Fibroblast of skin of abdomen (primary cell): ENCODE data around the gene TFAP2D. TPM values are rescaled to one million over a fixed set of nuclear protein-coding genes. Genes with fewer than 3 reads are reported as not detected.
A peak's percentile ranks its signal among the peaks of the same experiment; 100 is the strongest.

Experiments
- DNase-seq: peaks from one replicate; pipeline ENCODE4 v3.0.0-alpha.2; 2013
- polyA plus RNA-seq, 2 experiments: library from polyadenylated mRNA; unstranded; fragments of 120-200 nt; gene quantifications; one replicate each; pipeline ENCODE4 v1.2.1, GENCODE V29; 2013; ENCODE audit not compliant: insufficient read length in 2 of 2

Gene TFAP2D
- not detected for polyA plus RNA-seq (2013, experiment 1 of 2; ENCODE audit: insufficient read length)
- polyA plus RNA-seq (2013, experiment 2 of 2; ENCODE audit: insufficient read length): not detected

GRCh38 chr6:50713226-50713625 lies at the start of gene TFAP2D:
TSS of gene TFAP2D (plus strand) at chr6:50713526. CDS start at chr6:50714056, 530 bp downstream.
- no peak for DNase-seq

- DNase-seq: no peak
Measured at GRCh38 chr6:50663806-50664205, 49.5 kb upstream of the TFAP2D start.

GRCh38 chr6:50666089-50666488 lies 47.2 kb upstream of the TFAP2D start:
- DNase-seq: no peak

DNA sequence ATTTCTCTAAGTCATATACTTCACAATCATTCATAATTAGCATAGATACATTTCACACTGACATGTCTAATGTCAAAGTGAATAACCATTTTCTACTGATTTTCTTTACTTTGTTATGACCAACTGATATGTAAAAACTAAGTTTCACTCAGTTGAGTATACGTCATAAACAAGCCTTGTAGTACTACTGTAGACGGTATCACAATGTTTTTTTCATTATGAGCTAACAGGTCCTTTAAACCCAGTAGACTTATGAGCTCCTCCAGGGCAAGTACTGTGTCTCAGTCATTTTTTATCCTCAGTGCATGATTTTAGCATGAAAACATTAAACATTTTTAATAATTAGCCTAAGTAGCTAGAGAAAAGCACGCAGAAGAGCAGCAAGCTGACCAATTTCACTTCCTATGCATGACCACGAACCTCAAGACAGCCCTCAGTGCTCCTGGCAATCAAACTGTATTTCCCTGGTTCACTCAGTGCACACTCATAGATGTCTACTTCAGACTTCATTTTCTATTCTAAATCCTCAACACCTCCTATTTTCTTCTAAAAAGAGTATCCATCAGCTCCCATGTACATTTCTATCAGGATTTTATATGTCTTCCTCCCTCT lies 32.0 kb upstream of the TFAP2D start:
- no peak for DNase-seq

- DNase-seq: no peak
Measured at GRCh38 chr6:50689210-50689609, 24.1 kb upstream of the TFAP2D start.

GRCh38 chr6:50691814-50692495 lies 21.4 kb upstream of the TFAP2D start:
- no peak for DNase-seq

- peak; percentile 5 for DNase-seq
Measured at GRCh38 chr6:50698546-50698945, 14.8 kb upstream of the TFAP2D start.

DNA sequence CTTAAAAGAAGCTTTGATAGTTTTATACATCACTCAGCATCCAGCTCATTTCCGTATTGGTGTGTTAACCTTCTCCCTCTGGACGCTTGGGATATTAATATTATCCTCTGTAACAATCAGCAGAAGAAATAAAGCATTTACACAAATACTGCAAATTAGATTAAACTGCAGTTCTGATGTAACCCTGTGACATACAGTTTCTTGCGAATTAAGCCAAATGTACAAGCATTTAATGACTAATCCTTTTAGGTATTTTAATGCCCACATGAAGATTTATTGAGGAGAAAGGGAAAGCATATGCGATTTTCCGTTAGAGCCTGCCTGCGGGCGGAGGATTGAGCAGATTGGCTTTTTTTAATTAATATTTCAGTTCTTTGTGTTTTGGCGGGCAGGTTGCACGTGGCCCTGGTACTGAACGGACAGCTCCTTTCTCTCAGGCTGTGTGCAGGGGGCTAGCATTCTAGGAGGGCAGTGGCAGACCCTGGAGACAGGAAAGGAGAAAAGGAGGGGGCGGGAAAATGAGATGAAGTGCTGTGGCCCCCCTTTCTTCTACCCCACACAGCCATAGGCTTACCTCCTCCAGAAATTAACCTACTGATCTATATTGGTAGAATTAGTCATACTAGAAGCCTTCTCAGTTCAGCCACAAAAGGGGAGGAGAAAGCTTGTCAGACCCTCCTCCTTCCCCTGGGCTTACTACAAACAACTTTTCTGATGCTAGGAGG lies 14.1 kb upstream of the TFAP2D start:
- peak; percentile 56 for DNase-seq

GRCh38 chr6:50706575-50706974 lies 6.8 kb upstream of the TFAP2D start:
- DNase-seq: no peak

- DNase-seq: no peak
Measured at GRCh38 chr6:50707191-50707590, 6.1 kb upstream of the TFAP2D start.

- DNase-seq: no peak
Measured at GRCh38 chr6:50707652-50708300, 5.5 kb upstream of the TFAP2D start.

- DNase-seq: no peak
Measured at GRCh38 chr6:50708664-50709365, 4.5 kb upstream of the TFAP2D start.

- no peak for DNase-seq
Measured at GRCh38 chr6:50709366-50709734, 4.0 kb upstream of the TFAP2D start.

- no peak for DNase-seq
Measured at GRCh38 chr6:50711686-50712085, 1.6 kb upstream of the TFAP2D start.

- DNase-seq: no peak
Measured at GRCh38 chr6:50712291-50712690, 1.0 kb upstream of the TFAP2D start.

- DNase-seq: no peak
Measured at GRCh38 chr6:50713977-50714486, 706 bp downstream of the TFAP2D start.

- DNase-seq: no peak
Measured at GRCh38 chr6:50714487-50715379, 1.4 kb downstream of the TFAP2D start.

- DNase-seq: no peak
Measured at GRCh38 chr6:50716899-50717509, 3.7 kb downstream of the TFAP2D start.

GRCh38 chr6:50717734-50718457 lies 4.6 kb downstream of the TFAP2D start:
- DNase-seq: no peak

GRCh38 chr6:50718566-50718965 lies 5.2 kb downstream of the TFAP2D start:
- no peak for DNase-seq
